Common myeloid progenitor, CD34-positive (primary cell): ENCODE measurements around the gene MESP1.

Experiments used
- CTCF ChIA-PET: fragments of 350-600 bp; sonication (Branson Sonifier 250); formaldehyde crosslinking; loops from one replicate; lab custom pipeline; 2021; ENCODE audit warnings: antibody characterized with exemption; lab: Charles Lee
- POLR2A ChIA-PET: fragments of 350-600 bp; sonication (Branson Sonifier 250); formaldehyde crosslinking; loops from one replicate; lab custom pipeline; 2021; ENCODE audit warnings: antibody characterized with exemption; lab: Charles Lee
- DNase-seq, 3 donors: peaks; one replicate each; pipeline versions ENCODE4 v3.0.0 to v3.0.0-alpha.2; 2013
- H3K27ac ChIP-seq, 2 experiments: 1 replicate in 1 of 2; 2 replicates in 1 of 2; pipeline ENCODE4 v1.7.0; 2013; ENCODE audit warnings: inconsistent platforms in 2 of 2, low read length in 2 of 2, mild to moderate bottlenecking in 2 of 2, low read depth in 1 of 2, moderate library complexity in 1 of 2; ENCODE audit not compliant: severe bottlenecking in 2 of 2, insufficient read depth in 1 of 2, poor library complexity in 1 of 2
- H3K27me3 ChIP-seq, 5 experiments: replicated peaks in 2 of 5; 1 replicate in 3 of 5; 2 replicates in 2 of 5; pipeline versions ENCODE4 v1.6.1 to v1.7.0; 2013; ENCODE audit warnings: low read length in 4 of 5, mild to moderate bottlenecking in 2 of 5, moderate library complexity in 2 of 5, inconsistent platforms in 1 of 5; ENCODE audit not compliant: insufficient read depth in 5 of 5, control insufficient read depth in 4 of 5
- H3K36me3 ChIP-seq, 4 experiments: 1 replicate in 2 of 4; 2 replicates in 2 of 4; pipeline versions ENCODE4 v1.6.1 to v1.7.0; 2013; ENCODE audit warnings: low read length in 3 of 4, control low read depth in 1 of 4, mild to moderate bottlenecking in 1 of 4; ENCODE audit not compliant: control insufficient read depth in 4 of 4, insufficient read depth in 4 of 4
- H3K4me1 ChIP-seq, 4 experiments: 1 replicate in 3 of 4; 2 replicates in 1 of 4; pipeline versions ENCODE4 v1.6.1 to v1.7.1; 2013; ENCODE audit warnings: low read length in 3 of 4, mild to moderate bottlenecking in 3 of 4, control low read depth in 1 of 4, inconsistent platforms in 1 of 4, moderate library complexity in 1 of 4; ENCODE audit not compliant: control insufficient read depth in 4 of 4, insufficient read depth in 4 of 4; ENCODE audit errors: control extremely low read depth in 1 of 4
- H3K4me3 ChIP-seq, 7 experiments: 1 replicate in 4 of 7; 2 replicates in 3 of 7; pipeline versions ENCODE4 v1.5.1 to v1.7.0; 2013; ENCODE audit warnings: mild to moderate bottlenecking in 7 of 7, low read length in 6 of 7, moderate library complexity in 6 of 7, inconsistent platforms in 2 of 7, low read depth in 2 of 7, control low read depth in 1 of 7; ENCODE audit not compliant: insufficient read depth in 4 of 7, control insufficient read depth in 1 of 7; ENCODE audit errors: extremely low read depth in 1 of 7
- H3K9me3 ChIP-seq, 5 experiments: 1 replicate in 4 of 5; 2 replicates in 1 of 5; pipeline versions ENCODE4 v1.6.1 to v1.7.1; 2013; ENCODE audit warnings: low read length in 4 of 5, mild to moderate bottlenecking in 2 of 5, inconsistent platforms in 1 of 5, low read depth in 1 of 5, moderate library complexity in 1 of 5; ENCODE audit not compliant: control insufficient read depth in 4 of 5, insufficient read depth in 2 of 5; ENCODE audit errors: control extremely low read depth in 1 of 5
- WGBS: methylation state at CpG from one replicate; pipeline ENCODE4 v1.1.5; 2013; ENCODE audit not compliant: insufficient coverage; 5-methylcytosine and 5-hydroxymethylcytosine counted together

MESP1 gene

DNA sequence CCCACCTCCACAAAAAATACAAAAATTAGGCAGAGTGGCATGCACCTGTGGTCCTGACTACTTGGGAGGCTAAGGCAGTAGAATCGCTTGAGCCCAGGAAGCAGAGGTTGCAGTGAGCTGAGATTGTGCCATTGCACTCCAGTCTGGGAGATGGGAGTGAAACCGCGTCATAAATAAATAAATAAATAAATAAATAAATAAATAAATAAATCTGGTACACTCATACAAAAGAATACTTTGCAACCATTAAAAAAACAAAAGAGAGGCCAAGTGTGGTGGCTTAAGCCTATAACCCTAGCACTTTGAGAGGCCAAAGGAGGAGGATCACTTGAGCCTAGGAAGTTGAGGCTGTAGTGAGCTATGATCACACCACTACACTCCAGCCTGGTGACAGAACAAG is 28.0 kb downstream of the MESP1 start:
- DNase-seq: no peak
- no peak overlapping the region for H3K27ac ChIP-seq
- H3K27me3 ChIP-seq: peaks cover 0 to 2% (median 0%) of the 10 kb centered on the region in 5 experiments
- no peaks in the 10 kb centered on the region for H3K4me1 ChIP-seq
- H3K36me3 ChIP-seq: no peaks in the 10 kb centered on the region
- no peak overlapping the region for H3K4me3 ChIP-seq
- no CpG with 5 or more reads among the region's 3 CpGs for WGBS
- H3K9me3 ChIP-seq: peaks cover 0 to 15% (median 5%) of the 10 kb centered on the region in 5 experiments
- ChIA-PET POLR2A (no interaction called here), CTCF (interaction anchor here (1.2 kb wide), 1 partner anchor 14 kb away, joined by 3 read pairs; no protein-coding TSS in a partner anchor)

DNA sequence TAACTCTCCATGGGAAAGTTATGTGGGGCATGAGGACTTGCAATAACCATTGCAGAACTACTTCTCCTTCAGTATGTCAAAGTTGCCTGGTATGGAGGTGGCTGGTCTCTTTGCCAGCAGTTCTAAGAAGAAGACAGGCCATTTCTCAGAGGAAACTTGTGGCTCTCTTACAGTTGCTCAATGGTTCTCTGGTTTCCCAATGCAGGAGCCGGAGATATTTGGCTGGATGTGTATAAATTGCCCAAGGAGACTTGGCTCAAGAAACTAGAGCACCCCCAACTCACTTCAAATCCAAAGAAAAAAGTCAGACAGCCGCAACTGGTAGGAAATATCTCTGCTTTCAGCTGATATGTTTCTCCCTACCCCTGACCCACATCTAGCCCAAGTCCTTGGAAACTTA is 36.3 kb downstream of the MESP1 start:
- DNase-seq: no peak
- WGBS: no CpG with 5 or more reads among the region's 2 CpGs
- Histone ChIP-seq H3K27ac (no peak overlapping the region), H3K9me3 (peaks cover 0 to 3% (median 0%) of the 10 kb centered on the region in 5 experiments), H3K4me3 (no peak overlapping the region), H3K4me1 (no peaks in the 10 kb centered on the region), H3K27me3 (peaks cover 0 to 3% (median 0%) of the 10 kb centered on the region in 5 experiments), H3K36me3 (no peaks in the 10 kb centered on the region)
- POLR2A ChIA-PET: no interaction called here
- CTCF ChIA-PET: no interaction called here

DNA sequence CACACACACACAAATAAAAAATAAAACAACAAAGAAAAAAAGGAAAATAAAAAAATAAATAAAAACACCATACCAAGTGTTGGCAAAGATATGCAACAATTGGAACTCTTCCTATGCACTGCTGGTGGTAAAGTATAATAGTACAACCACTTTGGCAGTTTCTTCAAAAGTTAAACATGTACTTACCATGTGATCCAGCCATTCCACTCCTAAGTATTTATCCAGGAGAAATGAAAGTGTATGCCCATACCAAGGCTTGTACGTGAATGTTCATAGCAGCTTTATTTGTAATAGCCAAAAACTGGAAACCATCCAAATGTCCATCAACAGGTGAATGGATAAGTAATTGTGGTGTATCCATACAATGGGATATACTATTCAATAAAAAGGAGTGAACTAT is 43.5 kb downstream of the MESP1 start:
- no CpG with 5 or more reads among the region's 1 CpG for WGBS
- CTCF ChIA-PET: no interaction called here
- no peak overlapping the region for H3K27ac ChIP-seq
- peaks cover 0 to 3% (median 0%) of the 10 kb centered on the region in 5 experiments for H3K27me3 ChIP-seq
- POLR2A ChIA-PET: no interaction called here
- peaks cover 0 to 3% (median 0%) of the 10 kb centered on the region in 5 experiments for H3K9me3 ChIP-seq
- H3K36me3 ChIP-seq: no peaks in the 10 kb centered on the region
- H3K4me1 ChIP-seq: no peaks in the 10 kb centered on the region
- H3K4me3 ChIP-seq: no peak overlapping the region
- DNase-seq: no peak

DNA sequence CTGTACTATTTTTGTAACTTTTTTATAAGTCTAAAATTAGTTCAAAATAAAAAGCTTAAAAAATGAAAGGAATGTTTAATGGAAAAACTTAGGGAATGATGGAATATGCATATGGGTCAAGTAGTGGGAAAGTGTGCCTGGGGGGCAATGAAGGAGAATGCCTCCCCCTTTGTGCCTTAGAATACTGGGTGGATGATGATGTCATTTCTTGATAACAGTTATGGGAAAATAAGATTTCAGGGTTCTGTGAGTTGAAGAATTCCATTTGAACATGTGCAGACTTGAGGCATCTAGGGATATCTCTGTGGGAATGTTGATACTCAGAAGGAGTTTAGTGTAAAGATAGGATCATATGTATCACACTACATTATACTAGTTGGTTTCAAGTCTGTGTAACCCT is 46.6 kb downstream of the MESP1 start:
- H3K27me3 ChIP-seq: peaks cover 0 to 3% (median 0%) of the 10 kb centered on the region in 5 experiments
- no peak overlapping the region for H3K4me3 ChIP-seq
- DNase-seq: no peak
- ChIA-PET CTCF (interaction anchor here (0.9 to 2.0 kb wide), 4 partner anchors 13 to 159 kb away, joined by 3 to 4 read pairs (median 3); no protein-coding TSS in a partner anchor), POLR2A (no interaction called here)
- no peaks in the 10 kb centered on the region for H3K9me3 ChIP-seq
- H3K36me3 ChIP-seq: no peaks in the 10 kb centered on the region
- H3K4me1 ChIP-seq: no peaks in the 10 kb centered on the region
- no peak overlapping the region for H3K27ac ChIP-seq
